GM12878 (cell line): ENCODE data around the gene GTPBP3.

Experiments
- CHD2 ChIP-seq: IDR thresholded peaks from 2 replicates; pipeline ENCODE4 v1.6.1; 2011; ENCODE audit warnings: low read depth, low read length, improper control_type of control experiment, borderline replicate concordance
- POLR2A ChIP-seq: IDR thresholded peaks from 2 replicates; pipeline ENCODE4 v1.6.1; 2011; ENCODE audit warnings: low read depth, mild to moderate bottlenecking, low read length
- RCOR1 ChIP-seq: conservative IDR thresholded peaks from 2 replicates; pipeline ENCODE4 v1.6.1; 2012; ENCODE audit warnings: low read depth, low read length, improper control_type of control experiment
- SIN3A ChIP-seq: IDR thresholded peaks from 2 replicates; pipeline ENCODE4 v1.6.1; 2012; ENCODE audit warnings: low read depth, low read length, improper control_type of control experiment
- TF ChIP-seq, protein P1 (sequence below), 3 experiments: IDR thresholded peaks in 2 of 3; conservative IDR thresholded peaks in 1 of 3; 2 replicates each; pipeline ENCODE4 v1.5.1; 2011; ENCODE audit warnings: low read depth in 3 of 3, low read length in 3 of 3, mild to moderate bottlenecking in 3 of 3, control low read depth in 2 of 3, moderate library complexity in 2 of 3, inconsistent platforms in 1 of 3, mixed read lengths in 1 of 3; ENCODE audit not compliant: control insufficient read depth in 2 of 3, insufficient read depth in 1 of 3; ENCODE audit errors: extremely low read depth in 1 of 3

DNA sequence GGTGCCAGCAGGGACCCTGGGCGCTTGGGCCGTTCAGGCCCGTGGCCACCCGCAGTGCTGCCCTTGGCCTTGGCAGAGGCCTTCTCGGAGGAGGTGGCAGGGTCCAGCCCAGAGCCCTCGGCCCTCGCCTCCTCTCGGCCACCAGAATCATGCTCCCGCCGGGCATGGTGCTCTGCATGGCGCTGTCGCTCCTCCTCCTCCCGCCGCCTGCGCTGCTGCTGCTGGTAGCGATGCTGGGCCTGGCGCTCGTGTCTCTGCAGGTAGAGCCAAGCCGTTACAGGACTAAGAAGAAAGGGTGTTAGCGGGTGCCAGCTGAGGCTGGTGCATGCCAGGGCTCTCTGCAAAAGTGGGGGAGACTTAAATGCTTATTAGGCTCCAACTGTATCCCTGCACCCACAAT lies 12.2 kb upstream of the GTPBP3 start:
- TF ChIP-seq POLR2A (no peak), RCOR1 (no peak), CHD2 (no peak), SIN3A (no peak)
- TF ChIP-seq, protein P1, sequence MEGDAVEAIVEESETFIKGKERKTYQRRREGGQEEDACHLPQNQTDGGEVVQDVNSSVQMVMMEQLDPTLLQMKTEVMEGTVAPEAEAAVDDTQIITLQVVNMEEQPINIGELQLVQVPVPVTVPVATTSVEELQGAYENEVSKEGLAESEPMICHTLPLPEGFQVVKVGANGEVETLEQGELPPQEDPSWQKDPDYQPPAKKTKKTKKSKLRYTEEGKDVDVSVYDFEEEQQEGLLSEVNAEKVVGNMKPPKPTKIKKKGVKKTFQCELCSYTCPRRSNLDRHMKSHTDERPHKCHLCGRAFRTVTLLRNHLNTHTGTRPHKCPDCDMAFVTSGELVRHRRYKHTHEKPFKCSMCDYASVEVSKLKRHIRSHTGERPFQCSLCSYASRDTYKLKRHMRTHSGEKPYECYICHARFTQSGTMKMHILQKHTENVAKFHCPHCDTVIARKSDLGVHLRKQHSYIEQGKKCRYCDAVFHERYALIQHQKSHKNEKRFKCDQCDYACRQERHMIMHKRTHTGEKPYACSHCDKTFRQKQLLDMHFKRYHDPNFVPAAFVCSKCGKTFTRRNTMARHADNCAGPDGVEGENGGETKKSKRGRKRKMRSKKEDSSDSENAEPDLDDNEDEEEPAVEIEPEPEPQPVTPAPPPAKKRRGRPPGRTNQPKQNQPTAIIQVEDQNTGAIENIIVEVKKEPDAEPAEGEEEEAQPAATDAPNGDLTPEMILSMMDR (IDR thresholded peaks at IDR 0.05 in 2 of 3, conservative IDR thresholded peaks at IDR 0.05 in 1 of 3; ENCODE audit: control insufficient read depth in 2 of 3, extremely low read depth in 1 of 3, insufficient read depth in 1 of 3, low read depth in 3 of 3, low read length in 3 of 3), result no peak
